ENCODE data around the gene PRKN.

The PRKN gene

GRCh38 chr6:161406646-161407045 is 1320.9 kb downstream of the PRKN start:
- no peak for TF ChIP-seq CTCF (IDR thresholded peaks at IDR 0.05)

GRCh38 chr6:161405418-161405817 is 1322.1 kb downstream of the PRKN start:
- TF ChIP-seq CTCF (IDR thresholded peaks at IDR 0.05): no peak

- TF ChIP-seq CTCF (IDR thresholded peaks at IDR 0.05): no peak
Observed at GRCh38 chr6:161403717-161404116, 1323.8 kb downstream of the PRKN start.

- TF ChIP-seq CTCF (IDR thresholded peaks at IDR 0.05): no peak
Observed at GRCh38 chr6:161401587-161402309, 1325.8 kb downstream of the PRKN start.

- no peak for TF ChIP-seq CTCF (IDR thresholded peaks at IDR 0.05)
Observed at GRCh38 chr6:161400671-161401070, 1326.9 kb downstream of the PRKN start.

- no peak for TF ChIP-seq CTCF (IDR thresholded peaks at IDR 0.05)
Observed at GRCh38 chr6:161396539-161396938, 1331.0 kb downstream of the PRKN start.

- TF ChIP-seq CTCF (IDR thresholded peaks at IDR 0.05): no peak
Observed at GRCh38 chr6:161395716-161396231, 1331.8 kb downstream of the PRKN start.

All from LNCAP (cell line).